AG09319 (cell line): ENCODE data around the gene IGFBP5.

ENCODE experiments used
- DNase-seq: peaks from one replicate; pipeline ENCODE4 v3.0.0-alpha.2; 2010; ENCODE audit warnings: low read depth; ENCODE audit errors: extremely low read depth
- CTCF ChIP-seq: IDR thresholded peaks from 2 replicates; pipeline ENCODE4 v1.5.1; 2011; ENCODE audit warnings: low read depth, mild to moderate bottlenecking, inconsistent platforms, low read length, moderate library complexity

IGFBP5 gene

GRCh38 chr2:216679658-216680024 lies 15.7 kb downstream of the IGFBP5 start:
- TF ChIP-seq CTCF = no peak
- no peak for DNase-seq

- no peak for DNase-seq
- TF ChIP-seq CTCF = no peak
Observed at GRCh38 chr2:216678813-216679657, 16.3 kb downstream of the IGFBP5 start.

GRCh38 chr2:216678098-216678465 lies 17.3 kb downstream of the IGFBP5 start:
- TF ChIP-seq CTCF = no peak
- DNase-seq = no peak

- no peak for TF ChIP-seq CTCF
- DNase-seq = no peak
Observed at GRCh38 chr2:216677439-216678097, 17.8 kb downstream of the IGFBP5 start.

- no peak for DNase-seq
- TF ChIP-seq CTCF = no peak
Observed at GRCh38 chr2:216676630-216677029, 18.7 kb downstream of the IGFBP5 start.

- DNase-seq = no peak
- no peak for TF ChIP-seq CTCF
Observed at GRCh38 chr2:216674376-216674775, 21.0 kb downstream of the IGFBP5 start.

GRCh38 chr2:216673609-216674008 lies 21.7 kb downstream of the IGFBP5 start:
- DNase-seq = no peak
- TF ChIP-seq CTCF = no peak
